Activated CD4-positive, CD25-positive, alpha-beta regulatory T cell treated with anti-CD3 and anti-CD28 coated beads, Interleukin-2, amount 50 U/mL, for 16 hours (primary cell): ENCODE measurements around the gene AKAP8L.
A peak's percentile ranks its signal among the peaks of the same experiment; 100 is the strongest.
"Not testable (repeated sequence)": the region's sequence is repeated elsewhere in the genome, so short reads cannot be mapped to it uniquely, and the experiment has no call there.

ENCODE experiments used
- DNase-seq: peaks from one replicate; pipeline ENCODE4 v3.0.0-alpha.2; 2020; ENCODE audit warnings: low read depth, low spot score

The AKAP8L gene

GRCh38 chr19:15381864-15382263 lies 36.9 kb downstream of the AKAP8L start:
- DNase-seq = no peak

- DNase-seq = no peak
Measured at GRCh38 chr19:15381429-15381828, 37.4 kb downstream of the AKAP8L start.

- DNase-seq = no peak
Measured at GRCh38 chr19:15379999-15380647, 38.7 kb downstream of the AKAP8L start.

GRCh38 chr19:15379083-15379998 lies 39.4 kb downstream of the AKAP8L start, which contains the start of gene AKAP8:
Gene AKAP8 (minus strand): TSS chr19:15379787. CDS start chr19:15379731, 56 bp downstream.
- DNase-seq = peak; percentile 95

GRCh38 chr19:15378534-15379082 lies 40.2 kb downstream of the AKAP8L start:
- DNase-seq = peak; percentile 26

GRCh38 chr19:15374796-15375440 lies 43.9 kb downstream of the AKAP8L start:
- no peak for DNase-seq

GRCh38 chr19:15374105-15374651 lies 44.6 kb downstream of the AKAP8L start:
- no peak for DNase-seq

GRCh38 chr19:15373644-15374043 lies 45.1 kb downstream of the AKAP8L start:
- no peak for DNase-seq

GRCh38 chr19:15372891-15373301 lies 45.9 kb downstream of the AKAP8L start:
- no peak for DNase-seq

- no peak for DNase-seq
Measured at GRCh38 chr19:15372470-15372869, 46.3 kb downstream of the AKAP8L start.

- no peak for DNase-seq
Measured at GRCh38 chr19:15371786-15372380, 46.9 kb downstream of the AKAP8L start.

GRCh38 chr19:15371119-15371518 lies 47.7 kb downstream of the AKAP8L start:
- DNase-seq = no peak

GRCh38 chr19:15369594-15369891 lies 49.2 kb downstream of the AKAP8L start:
- no peak for DNase-seq

- DNase-seq = no peak
Measured at GRCh38 chr19:15368798-15369593, 49.8 kb downstream of the AKAP8L start.

- no peak for DNase-seq
Measured at GRCh38 chr19:15368051-15368632, 50.6 kb downstream of the AKAP8L start.

- no peak for DNase-seq
Measured at GRCh38 chr19:15367439-15367838, 51.3 kb downstream of the AKAP8L start.

GRCh38 chr19:15365264-15365663 lies 53.5 kb downstream of the AKAP8L start:
- DNase-seq = no peak

GRCh38 chr19:15363791-15364190 lies 55.0 kb downstream of the AKAP8L start:
- not testable (repeated sequence) for DNase-seq

- DNase-seq = not testable (repeated sequence)
Measured at GRCh38 chr19:15363048-15363447, 55.7 kb downstream of the AKAP8L start.

- DNase-seq = not testable (repeated sequence)
Measured at GRCh38 chr19:15360015-15360414, 58.8 kb downstream of the AKAP8L start.
